Parathyroid adenoma (tissue), 2 donors: Measurements from ENCODE around the gene COL4A1.

ENCODE experiments used
- H2AFZ ChIP-seq: fragments of 300-600 bp; sonication (generic); one replicate; pipeline ENCODE4 v1.7.0; 2017; ENCODE audit warnings: antibody characterized with exemption, mild to moderate bottlenecking
- H3K27ac ChIP-seq: fragments of 300-600 bp; sonication (generic); one replicate; pipeline ENCODE4 v1.7.0; 2017
- H3K27me3 ChIP-seq: fragments of 300-600 bp; sonication (generic); one replicate; pipeline ENCODE4 v1.7.0; 2017; ENCODE audit warnings: low read length; ENCODE audit not compliant: control insufficient read depth, insufficient read depth
- H3K36me3 ChIP-seq: fragments of 300-600 bp; sonication (generic); one replicate; pipeline ENCODE4 v1.7.0; 2017; ENCODE audit warnings: low read length; ENCODE audit not compliant: control insufficient read depth, insufficient read depth
- H3K4me1 ChIP-seq: fragments of 300-600 bp; sonication (generic); one replicate; pipeline ENCODE4 v1.7.0; 2017; ENCODE audit warnings: control low read depth
- H3K4me2 ChIP-seq: fragments of 300-600 bp; sonication (generic); one replicate; pipeline ENCODE4 v1.7.0; 2017; ENCODE audit warnings: low read length
- H3K4me3 ChIP-seq: fragments of 300-600 bp; sonication (generic); one replicate; pipeline ENCODE4 v1.7.0; 2017; ENCODE audit warnings: low read depth, low read length
- H3K79me2 ChIP-seq: fragments of 300-600 bp; sonication (generic); one replicate; pipeline ENCODE4 v1.7.0; 2017; ENCODE audit warnings: control low read depth
- H3K9ac ChIP-seq: fragments of 300-600 bp; sonication (generic); one replicate; pipeline ENCODE4 v1.7.0; 2017; ENCODE audit warnings: mild to moderate bottlenecking
- H3K9me3 ChIP-seq: fragments of 300-600 bp; sonication (generic); one replicate; pipeline ENCODE4 v1.7.0; 2017; ENCODE audit warnings: low read length; ENCODE audit not compliant: control insufficient read depth
- CTCF ChIP-seq: fragments of 300-600 bp; sonication (generic); IDR thresholded peaks from one replicate; pipeline ENCODE4 v1.7.0; 2017; ENCODE audit warnings: antibody characterized with exemption, mild to moderate bottlenecking
- donor health status: primary hyperparathyroidism.

COL4A1 gene

GRCh38 chr13:110339263-110339662 is 32.3 kb upstream of the COL4A1 start:
- no peaks in the 10 kb centered on the region for H3K9me3 ChIP-seq
- no peak overlapping the region for H3K4me3 ChIP-seq
- H3K4me1 ChIP-seq, result no peaks in the 10 kb centered on the region
- H3K9ac ChIP-seq, result no peak overlapping the region
- H3K27ac ChIP-seq, result peak overlapping the region; percentile 33
- no peak overlapping the region for H2AFZ ChIP-seq
- H3K79me2 ChIP-seq, result no peaks in the 10 kb centered on the region
- no peaks in the 10 kb centered on the region for H3K36me3 ChIP-seq
- no peak for TF ChIP-seq CTCF
- H3K4me2 ChIP-seq, result no peak overlapping the region
- H3K27me3 ChIP-seq, result peaks cover 3% of the 10 kb centered on the region

DNA sequence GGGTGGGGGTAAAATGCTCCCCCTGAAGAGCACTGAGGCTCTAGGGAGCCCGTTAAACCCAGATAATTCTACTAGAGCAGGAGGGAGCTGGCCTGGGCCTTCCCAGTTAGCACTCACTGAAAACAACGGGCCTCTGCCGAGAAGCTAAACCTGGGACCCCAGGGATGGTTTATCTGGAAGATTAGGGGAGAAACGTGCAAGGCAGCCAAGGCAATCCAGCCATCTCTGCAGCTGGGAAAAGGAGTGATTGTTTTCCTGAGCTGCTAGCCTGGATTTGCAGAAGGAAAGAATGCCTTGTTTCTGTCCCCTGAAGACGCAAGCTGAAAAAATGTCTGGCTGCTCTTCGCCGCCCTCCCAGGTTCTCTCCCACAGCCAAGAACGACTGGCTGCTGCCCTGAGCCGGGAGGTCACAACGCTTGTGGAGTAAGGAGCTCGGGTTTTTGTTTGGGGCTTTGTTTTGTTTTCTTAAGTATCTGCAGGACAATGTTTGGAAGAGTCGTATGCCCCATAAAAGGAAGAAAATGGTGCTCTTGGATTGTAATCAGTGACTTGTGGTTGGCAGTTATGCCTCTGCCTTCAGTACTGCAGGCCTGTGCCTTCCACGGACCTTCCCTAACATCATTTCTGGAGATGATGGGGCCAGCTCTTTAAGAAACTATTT is 31.6 kb upstream of the COL4A1 start:
- no peak overlapping the region for H3K4me3 ChIP-seq
- no peaks in the 10 kb centered on the region for H3K79me2 ChIP-seq
- H3K9ac ChIP-seq, result no peak overlapping the region
- H2AFZ ChIP-seq, result no peak overlapping the region
- H3K4me2 ChIP-seq, result no peak overlapping the region
- TF ChIP-seq CTCF, result no peak
- H3K9me3 ChIP-seq, result no peaks in the 10 kb centered on the region
- no peaks in the 10 kb centered on the region for H3K4me1 ChIP-seq
- no peaks in the 10 kb centered on the region for H3K36me3 ChIP-seq
- peaks cover 3% of the 10 kb centered on the region for H3K27me3 ChIP-seq
- H3K27ac ChIP-seq, result peak overlapping the region; percentile 4

DNA sequence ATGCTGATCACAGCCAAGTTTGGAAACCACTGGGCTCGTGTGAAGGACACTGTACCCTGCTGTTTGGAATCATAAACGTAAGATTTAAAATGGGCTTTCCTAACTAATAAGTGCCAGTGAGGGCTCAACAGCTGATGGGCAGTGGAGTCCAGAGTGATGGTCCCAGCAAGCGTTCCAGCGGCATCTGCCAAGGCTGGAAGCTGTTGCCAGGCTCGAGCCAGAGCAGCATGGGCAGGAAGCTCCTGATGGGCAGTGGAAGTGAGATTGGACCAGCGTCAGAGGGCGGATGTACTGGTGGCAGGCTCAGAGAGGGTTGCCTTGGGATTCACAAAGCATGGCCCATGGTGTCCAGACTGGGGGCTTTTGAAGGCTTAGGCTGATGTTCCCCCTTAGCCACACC is 30.3 kb upstream of the COL4A1 start:
- H3K4me3 ChIP-seq, result no peak overlapping the region
- no peak overlapping the region for H2AFZ ChIP-seq
- no peak overlapping the region for H3K27ac ChIP-seq
- no peaks in the 10 kb centered on the region for H3K36me3 ChIP-seq
- H3K27me3 ChIP-seq, result no peaks in the 10 kb centered on the region
- H3K9me3 ChIP-seq, result no peaks in the 10 kb centered on the region
- no peak overlapping the region for H3K9ac ChIP-seq
- no peak for TF ChIP-seq CTCF
- H3K4me1 ChIP-seq, result no peaks in the 10 kb centered on the region
- no peaks in the 10 kb centered on the region for H3K79me2 ChIP-seq
- H3K4me2 ChIP-seq, result no peak overlapping the region

GRCh38 chr13:110336681-110337080 is 29.7 kb upstream of the COL4A1 start:
- no peak overlapping the region for H3K4me2 ChIP-seq

More at GRCh38 chr13:110336681-110337080, 29.7 kb upstream of the COL4A1 start:
- H3K9me3 ChIP-seq, result no peaks in the 10 kb centered on the region
- no peaks in the 10 kb centered on the region for H3K79me2 ChIP-seq
- H3K27ac ChIP-seq, result no peak overlapping the region
- no peak overlapping the region for H2AFZ ChIP-seq
- no peaks in the 10 kb centered on the region for H3K27me3 ChIP-seq
- no peak overlapping the region for H3K9ac ChIP-seq
- H3K36me3 ChIP-seq, result no peaks in the 10 kb centered on the region
- TF ChIP-seq CTCF, result no peak
- no peak overlapping the region for H3K4me3 ChIP-seq
- no peaks in the 10 kb centered on the region for H3K4me1 ChIP-seq
